NCI-H524 (cell line): ENCODE results near the gene HNRNPA3.
"Not testable (repeated sequence)": the region's sequence is repeated elsewhere in the genome, so short reads cannot be mapped to it uniquely, and the experiment has no call there.

Source experiments
- DNase-seq, 2 experiments: peaks; one replicate each; lab custom pipeline; 2025; lab: John Stamatoyannopoulos, UW

HNRNPA3 gene

GRCh38 chr2:177254433-177255226 is 42.0 kb downstream of the HNRNPA3 start:
- peak in 1 of 2 experiments; percentile 23 for DNase-seq

GRCh38 chr2:177255227-177255601 is 42.6 kb downstream of the HNRNPA3 start:
- no peak for DNase-seq

- DNase-seq = no peak
Measured at GRCh38 chr2:177256026-177256425, 43.4 kb downstream of the HNRNPA3 start.

GRCh38 chr2:177256695-177257094 is 44.1 kb downstream of the HNRNPA3 start:
- DNase-seq = no peak

GRCh38 chr2:177257471-177257870 is 44.9 kb downstream of the HNRNPA3 start:
- no peak for DNase-seq

GRCh38 chr2:177258059-177258458 is 45.5 kb downstream of the HNRNPA3 start:
- no peak for DNase-seq

- no peak for DNase-seq
Measured at GRCh38 chr2:177260379-177260778, 47.8 kb downstream of the HNRNPA3 start.

GRCh38 chr2:177261116-177262060 is 48.8 kb downstream of the HNRNPA3 start:
- DNase-seq = no peak

GRCh38 chr2:177262092-177262491 is 49.5 kb downstream of the HNRNPA3 start:
- DNase-seq = peak in 1 of 2 experiments; percentile 29

- DNase-seq = no peak
Measured at GRCh38 chr2:177262958-177263450, 50.4 kb downstream of the HNRNPA3 start.

- peak; percentile 87 to 94 for DNase-seq
Measured at GRCh38 chr2:177263451-177264208, 51.0 kb downstream of the HNRNPA3 start.

GRCh38 chr2:177264209-177264692 is 51.7 kb downstream of the HNRNPA3 start:
- peak in 1 of 2 experiments; percentile 41 for DNase-seq

- peak; percentile 79 to 86 for DNase-seq
Measured at GRCh38 chr2:177264693-177265587, 52.3 kb downstream of the HNRNPA3 start, which contains the start of gene NFE2L2. Gene NFE2L2, minus strand, starts transcription at chr2:177264727. Its CDS starts 151 bp downstream, at chr2:177264576.

GRCh38 chr2:177265824-177266817 is 53.5 kb downstream of the HNRNPA3 start:
- peak in 1 of 2 experiments; percentile 7 for DNase-seq

GRCh38 chr2:177266955-177267354 is 54.4 kb downstream of the HNRNPA3 start:
- DNase-seq = not testable (repeated sequence)

- DNase-seq = no peak
Measured at GRCh38 chr2:177268187-177268871, 55.7 kb downstream of the HNRNPA3 start.

- no peak for DNase-seq
Measured at GRCh38 chr2:177268901-177269300, 56.3 kb downstream of the HNRNPA3 start.

- DNase-seq = no peak
Measured at GRCh38 chr2:177270531-177270930, 57.9 kb downstream of the HNRNPA3 start.
